B cell (primary cell): ENCODE measurements around the gene STT3B. TPM values are rescaled to one million over a fixed set of nuclear protein-coding genes. Genes with fewer than 3 reads are reported as not detected.

ENCODE experiments used
- ATAC-seq: fragments of 200-7000 bp; cut with Tn5 transposase; one replicate; pipeline ENCODE4 v1.10.0; 2021; ENCODE audit warnings: low read depth, mild to moderate bottlenecking, moderate number of reproducible peaks, moderate library complexity
- CTCF ChIA-PET: fragments of 350-600 bp; sonication (Branson Sonifier 250); formaldehyde crosslinking; loops from one replicate; lab custom pipeline; 2021; ENCODE audit warnings: antibody characterized with exemption, inconsistent platforms; lab: Charles Lee
- POLR2A ChIA-PET: fragments of 350-600 bp; sonication (Branson Sonifier 250); formaldehyde crosslinking; loops from one replicate; lab custom pipeline; 2021; ENCODE audit warnings: antibody characterized with exemption; lab: Charles Lee
- DNase-seq: peaks from one replicate; pipeline ENCODE4 v3.0.0; 2013
- H2AFZ ChIP-seq: 2 replicates; pipeline ENCODE4 v1.6.1; 2012; ENCODE audit warnings: mild to moderate bottlenecking, low read depth, low read length; ENCODE audit not compliant: insufficient read depth, poor library complexity, severe bottlenecking
- H3K27ac ChIP-seq, 2 donors: 1 replicate in 1 of 2; 2 replicates in 1 of 2; pipeline ENCODE4 v1.5.1; 2012 to 2013; ENCODE audit warnings: low read length in 2 of 2, mild to moderate bottlenecking in 2 of 2, moderate library complexity in 1 of 2
- H3K27me3 ChIP-seq, 4 experiments: fragments of 200-600 bp in 1 of 4; sonication (generic) in 1 of 4; replicated peaks in 1 of 4; 1 replicate in 2 of 4; 2 replicates in 2 of 4; pipeline versions ENCODE4 v1.6.1 to v1.7.0; 2013 to 2016; ENCODE audit warnings: low read length in 3 of 4, mild to moderate bottlenecking in 2 of 4, mixed read lengths in 1 of 4, moderate library complexity in 1 of 4; ENCODE audit not compliant: insufficient read depth in 4 of 4, control insufficient read depth in 3 of 4; ENCODE audit errors: control extremely low read depth in 1 of 4
- H3K36me3 ChIP-seq, 2 experiments: replicated peaks in 1 of 2; 1 replicate in 1 of 2; 2 replicates in 1 of 2; pipeline versions ENCODE4 v1.6.1 to v1.7.1; 2013; ENCODE audit warnings: low read length in 1 of 2; ENCODE audit not compliant: insufficient read depth in 2 of 2, control insufficient read depth in 1 of 2; ENCODE audit errors: control extremely low read depth in 1 of 2, extremely low read depth in 1 of 2
- H3K4me1 ChIP-seq, 2 donors: fragments of 200-600 bp in 1 of 2; sonication (generic) in 1 of 2; 1 replicate in 1 of 2; 2 replicates in 1 of 2; pipeline versions ENCODE4 v1.5.1 to v1.6.1; 2013 to 2017; ENCODE audit warnings: low read length in 2 of 2; ENCODE audit not compliant: control insufficient read depth in 2 of 2, insufficient read depth in 2 of 2
- H3K4me2 ChIP-seq: replicated peaks from 2 replicates; pipeline ENCODE3; 2012; ENCODE audit warnings: mild to moderate bottlenecking, low read depth, low read length; ENCODE audit not compliant: poor library complexity, severe bottlenecking
- H3K4me3 ChIP-seq, 5 experiments: fragments of 200-600 bp in 1 of 5; sonication (generic) in 1 of 5; 1 replicate in 3 of 5; 2 replicates in 2 of 5; pipeline versions ENCODE4 v1.5.1 to v1.7.0; 2011 to 2016; ENCODE audit warnings: low read length in 4 of 5, mild to moderate bottlenecking in 4 of 5, low read depth in 2 of 5, control low read depth in 1 of 5, moderate library complexity in 1 of 5; ENCODE audit not compliant: insufficient read depth in 1 of 5; ENCODE audit errors: control extremely low read depth in 1 of 5, extremely low read depth in 1 of 5
- H3K79me2 ChIP-seq: fragments of 200-600 bp; sonication (generic); one replicate; pipeline ENCODE4 v1.6.0; 2016; ENCODE audit warnings: low read length; ENCODE audit not compliant: control insufficient read depth, insufficient read depth
- H3K9ac ChIP-seq: fragments of 200-600 bp; sonication (generic); 2 replicates; pipeline ENCODE4 v1.6.1; 2017; ENCODE audit warnings: mild to moderate bottlenecking, low read length, moderate library complexity
- H3K9me3 ChIP-seq, 3 donors: one replicate each; pipeline versions ENCODE4 v1.6.1 to v1.7.1; 2013; ENCODE audit warnings: low read length in 2 of 3; ENCODE audit not compliant: control insufficient read depth in 2 of 3, insufficient read depth in 1 of 3; ENCODE audit errors: control extremely low read depth in 1 of 3
- H4K20me1 ChIP-seq: 2 replicates; pipeline ENCODE4 v1.6.0; 2012; ENCODE audit warnings: mild to moderate bottlenecking, low read length; ENCODE audit not compliant: insufficient read depth, control insufficient read depth, poor library complexity, severe bottlenecking
- H3K27ac Mint-ChIP-seq: one replicate; pipeline ENCODE4 v1.8.0; 2021; ENCODE audit warnings: mixed read lengths
- H3K27me3 Mint-ChIP-seq: one replicate; pipeline ENCODE4 v1.8.0; 2021; ENCODE audit warnings: mixed read lengths
- H3K4me1 Mint-ChIP-seq: one replicate; pipeline ENCODE4 v1.8.0; 2021; ENCODE audit warnings: mixed read lengths
- H3K4me3 Mint-ChIP-seq: one replicate; pipeline ENCODE4 v1.8.0; 2021; ENCODE audit warnings: mixed read lengths
- H3K9me3 Mint-ChIP-seq: one replicate; pipeline ENCODE4 v1.8.0; 2022; ENCODE audit warnings: mixed read lengths; ENCODE audit not compliant: insufficient read depth
- EZH2 ChIP-seq: IDR thresholded peaks from 2 replicates; pipeline ENCODE4 v1.6.1; 2012; ENCODE audit warnings: borderline replicate concordance, low read depth, mild to moderate bottlenecking, moderate library complexity, low read length; ENCODE audit not compliant: insufficient read depth, poor library complexity, severe bottlenecking
- WGBS: methylation state at CpG from one replicate; pipeline ENCODE4 v1.1.5; 2013; ENCODE audit warnings: missing lambda C conversion rate; ENCODE audit not compliant: insufficient coverage; 5-methylcytosine and 5-hydroxymethylcytosine counted together
- intact Hi-C: fragments of 100-400 bp; cut with micrococcal nuclease; formaldehyde crosslinking; loops from one replicate; pipeline ENCODE4 v1.10.0; 2022
- polyA plus RNA-seq: library from polyadenylated mRNA; depleted of rRNA; stranded (reverse); fragments of >200 nt; gene quantifications from 2 replicates; pipeline ENCODE4 v1.2.3, GENCODE V29; 2012
- total RNA-seq, 2 donors: library from RNA; stranded (reverse); fragments of 120-200 nt in 1 of 2; gene quantifications; 1 replicate in 1 of 2; 2 replicates in 1 of 2; pipeline versions ENCODE4 v1.2.3 to v1.2.4, GENCODE V29; 2013 to 2022
- TF ChIP-seq, protein P1 (sequence below): fragments of 200-600 bp; IDR thresholded peaks from one replicate; pipeline ENCODE4 v1.8.0; 2022; ENCODE audit warnings: antibody characterized with exemption, mild to moderate bottlenecking

Gene STT3B
- total and polyA plus RNA-seq, 2 donors (not counting 1 experiment from before 2014, with no cell fraction given) = 35.4 to 79.2 TPM

DNA sequence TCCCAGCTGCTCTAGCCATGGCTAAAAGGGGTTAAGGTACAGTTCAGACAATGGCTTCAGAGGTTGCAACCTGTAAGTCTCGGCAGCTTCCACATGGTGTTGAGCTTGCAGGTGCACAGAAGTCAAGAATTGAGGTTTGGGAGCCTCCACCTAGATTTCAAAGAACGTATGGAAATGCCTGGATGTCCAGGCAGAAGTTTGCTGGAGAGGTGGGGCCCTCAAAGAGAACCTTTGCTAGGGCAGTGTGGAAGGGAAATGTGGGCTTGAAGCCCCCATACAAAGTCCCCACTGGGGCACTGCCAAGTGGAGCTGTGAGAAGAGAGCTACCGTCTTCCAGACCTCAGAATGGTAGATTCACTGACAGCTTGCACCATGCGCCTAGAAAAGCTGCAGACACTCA is 73.7 kb downstream of the STT3B start:
- H3K79me2 ChIP-seq = peaks cover 36% of the 10 kb centered on the region
- no peak overlapping the region for H3K27ac ChIP-seq
- H3K4me1 Mint-ChIP-seq = peaks cover 7% of the 10 kb centered on the region
- no peak overlapping the region for H2AFZ ChIP-seq
- intact Hi-C loops = no loop called here
- ChIA-PET CTCF (no interaction called here), POLR2A (no interaction called here)
- no peaks in the 10 kb centered on the region for H3K27me3 Mint-ChIP-seq
- no peak overlapping the region for H3K4me3 ChIP-seq
- H4K20me1 ChIP-seq = no peaks in the 10 kb centered on the region
- 100% methylated on average over 4 of the region's 4 CpGs for WGBS
- DNase-seq (peak; percentile 25), ATAC-seq (no peak)
- no peaks in the 10 kb centered on the region for H3K27me3 ChIP-seq
- peaks cover 5 to 24% of the 10 kb centered on the region in 2 experiments for H3K36me3 ChIP-seq
- no peaks in the 10 kb centered on the region for H3K4me1 ChIP-seq
- H3K9me3 Mint-ChIP-seq = peaks cover 8% of the 10 kb centered on the region
- no peak overlapping the region for H3K4me3 Mint-ChIP-seq
- no peak overlapping the region for H3K27ac Mint-ChIP-seq
- H3K9me3 ChIP-seq = peaks cover 4 to 27% (median 19%) of the 10 kb centered on the region in 3 donors
- H3K9ac ChIP-seq = no peak overlapping the region
- TF ChIP-seq EZH2 = no peak
- TF ChIP-seq, protein P1, sequence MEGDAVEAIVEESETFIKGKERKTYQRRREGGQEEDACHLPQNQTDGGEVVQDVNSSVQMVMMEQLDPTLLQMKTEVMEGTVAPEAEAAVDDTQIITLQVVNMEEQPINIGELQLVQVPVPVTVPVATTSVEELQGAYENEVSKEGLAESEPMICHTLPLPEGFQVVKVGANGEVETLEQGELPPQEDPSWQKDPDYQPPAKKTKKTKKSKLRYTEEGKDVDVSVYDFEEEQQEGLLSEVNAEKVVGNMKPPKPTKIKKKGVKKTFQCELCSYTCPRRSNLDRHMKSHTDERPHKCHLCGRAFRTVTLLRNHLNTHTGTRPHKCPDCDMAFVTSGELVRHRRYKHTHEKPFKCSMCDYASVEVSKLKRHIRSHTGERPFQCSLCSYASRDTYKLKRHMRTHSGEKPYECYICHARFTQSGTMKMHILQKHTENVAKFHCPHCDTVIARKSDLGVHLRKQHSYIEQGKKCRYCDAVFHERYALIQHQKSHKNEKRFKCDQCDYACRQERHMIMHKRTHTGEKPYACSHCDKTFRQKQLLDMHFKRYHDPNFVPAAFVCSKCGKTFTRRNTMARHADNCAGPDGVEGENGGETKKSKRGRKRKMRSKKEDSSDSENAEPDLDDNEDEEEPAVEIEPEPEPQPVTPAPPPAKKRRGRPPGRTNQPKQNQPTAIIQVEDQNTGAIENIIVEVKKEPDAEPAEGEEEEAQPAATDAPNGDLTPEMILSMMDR = no peak
- no peak overlapping the region for H3K4me2 ChIP-seq

DNA sequence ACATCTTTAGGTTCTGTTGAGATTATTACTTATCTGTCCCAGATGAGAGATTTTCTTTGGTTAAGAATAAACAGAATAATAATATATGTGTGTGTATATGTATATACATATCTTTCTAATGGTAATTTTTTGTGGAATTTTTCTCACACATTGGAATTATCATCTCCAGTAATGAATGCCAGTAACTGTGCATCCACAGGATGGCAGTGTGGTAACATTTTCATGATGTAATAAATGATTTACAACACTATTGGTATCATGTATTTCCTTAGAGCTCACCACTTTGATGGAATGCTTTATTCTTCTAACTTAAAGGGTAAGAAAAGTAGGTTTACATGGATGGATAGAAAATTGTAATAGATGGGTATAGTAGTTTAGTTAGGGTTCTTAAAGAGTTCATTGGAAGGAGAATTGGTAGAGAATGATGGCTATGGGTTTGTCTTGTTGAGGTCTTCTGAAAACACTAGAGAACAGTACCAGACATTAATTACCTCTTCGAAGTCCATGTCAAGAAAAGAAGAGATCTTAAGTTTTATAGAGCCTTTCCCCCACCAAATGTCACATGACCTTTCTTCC is 78.1 kb downstream of the STT3B start:
- Mint-ChIP-seq H3K4me1 (peaks cover 19% of the 10 kb centered on the region), H3K27me3 (no peaks in the 10 kb centered on the region), H3K9me3 (peaks cover under 1% of the 10 kb centered on the region), H3K4me3 (no peak overlapping the region), H3K27ac (no peak overlapping the region)
- Histone ChIP-seq H3K9me3 (peaks cover 0 to 19% (median 19%) of the 10 kb centered on the region in 3 donors), H3K36me3 (peaks cover 5 to 12% of the 10 kb centered on the region in 2 experiments), H3K4me1 (no peaks in the 10 kb centered on the region), H3K9ac (no peak overlapping the region), H4K20me1 (no peaks in the 10 kb centered on the region), H3K27ac (no peak overlapping the region), H3K4me2 (no peak overlapping the region), H2AFZ (no peak overlapping the region), H3K4me3 (no peak overlapping the region), H3K27me3 (no peaks in the 10 kb centered on the region), H3K79me2 (peaks cover 47% of the 10 kb centered on the region)
- DNase-seq (peak; percentile 34), ATAC-seq (no peak)
- intact Hi-C loops = loop anchor here (2.0 kb wide), 1 partner anchor 534 kb away; no protein-coding TSS in a partner anchor
- ChIA-PET POLR2A (no interaction called here), CTCF (interaction anchor here (0.6 to 1.0 kb wide), 2 partner anchors 84 to 496 kb away, joined by 3 read pairs; no protein-coding TSS in a partner anchor)
- no CpG with 5 or more reads among the region's 1 CpG for WGBS
- TF ChIP-seq, protein P1 = peak; percentile 67
- TF ChIP-seq EZH2 = no peak
